Hindlimb muscle (tissue), 1 donor: ENCODE measurements around the gene NBPF1. TPM values are rescaled to one million over a fixed set of nuclear protein-coding genes. Genes with fewer than 3 reads are reported as not detected.
A peak's percentile ranks its signal among the peaks of the same experiment; 100 is the strongest.
"Not testable (repeated sequence)": the region's sequence is repeated elsewhere in the genome, so short reads cannot be mapped to it uniquely, and the experiment has no call there.

Source experiments
- DNase-seq: peaks from one replicate; pipeline ENCODE4 v3.0.0-alpha.2; 2013
- polyA plus RNA-seq: library from polyadenylated mRNA; unstranded; fragments of 120-200 nt; gene quantifications from one replicate; pipeline ENCODE4 v1.2.1, GENCODE V29; 2013; ENCODE audit not compliant: insufficient read length

The NBPF1 gene
- polyA plus RNA-seq, 1 donor: 215 TPM

DNA sequence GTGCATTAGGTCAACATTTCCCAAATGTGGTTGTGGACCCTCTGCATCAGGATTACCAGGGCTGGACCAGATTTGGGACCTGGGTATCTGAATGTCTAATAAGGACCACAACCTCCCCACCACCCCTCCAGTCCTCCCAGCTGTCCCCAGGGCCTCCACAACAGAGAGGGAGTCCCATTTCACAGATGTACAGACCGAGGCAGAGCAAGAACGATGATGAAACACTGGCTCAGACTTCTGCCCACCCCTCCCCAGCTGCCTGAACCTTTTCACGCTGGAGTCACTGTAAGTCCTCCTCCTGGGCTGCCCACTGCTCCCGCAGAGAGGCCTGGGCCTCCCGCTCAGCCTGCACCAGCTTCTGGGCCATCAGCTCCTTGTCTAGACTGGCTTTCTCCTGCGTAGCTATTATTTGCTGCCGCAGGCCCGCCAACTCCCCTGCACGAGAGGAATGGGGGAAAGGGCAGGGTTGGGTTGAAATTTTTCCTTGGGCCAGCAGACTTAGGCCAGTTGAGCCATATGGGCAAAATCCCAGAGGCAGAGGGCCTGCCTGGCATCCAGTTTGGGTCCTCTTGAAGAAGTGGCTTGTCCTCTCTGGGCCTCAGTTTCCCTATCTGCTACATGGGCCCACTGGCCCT is 8.4 kb upstream of the NBPF1 start:
- DNase-seq: not testable (repeated sequence)

DNA sequence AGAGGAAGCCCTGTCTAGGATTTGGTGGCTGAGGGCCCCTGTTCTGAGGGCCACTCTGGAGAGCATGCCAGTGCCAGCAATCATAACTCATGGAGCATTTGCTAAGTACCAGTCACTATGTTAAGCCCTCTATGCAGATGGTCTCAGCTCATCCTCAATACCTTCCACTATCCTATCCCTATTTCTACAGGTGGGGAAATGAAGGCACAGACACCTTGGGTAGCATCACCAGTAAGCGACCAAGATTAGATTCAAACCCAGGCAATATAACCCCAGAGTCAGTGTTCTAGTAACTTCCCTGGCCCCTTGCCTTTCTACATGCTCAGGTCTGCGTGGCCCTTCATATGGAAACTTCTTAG is 7.9 kb upstream of the NBPF1 start:
- no peak for DNase-seq

DNA sequence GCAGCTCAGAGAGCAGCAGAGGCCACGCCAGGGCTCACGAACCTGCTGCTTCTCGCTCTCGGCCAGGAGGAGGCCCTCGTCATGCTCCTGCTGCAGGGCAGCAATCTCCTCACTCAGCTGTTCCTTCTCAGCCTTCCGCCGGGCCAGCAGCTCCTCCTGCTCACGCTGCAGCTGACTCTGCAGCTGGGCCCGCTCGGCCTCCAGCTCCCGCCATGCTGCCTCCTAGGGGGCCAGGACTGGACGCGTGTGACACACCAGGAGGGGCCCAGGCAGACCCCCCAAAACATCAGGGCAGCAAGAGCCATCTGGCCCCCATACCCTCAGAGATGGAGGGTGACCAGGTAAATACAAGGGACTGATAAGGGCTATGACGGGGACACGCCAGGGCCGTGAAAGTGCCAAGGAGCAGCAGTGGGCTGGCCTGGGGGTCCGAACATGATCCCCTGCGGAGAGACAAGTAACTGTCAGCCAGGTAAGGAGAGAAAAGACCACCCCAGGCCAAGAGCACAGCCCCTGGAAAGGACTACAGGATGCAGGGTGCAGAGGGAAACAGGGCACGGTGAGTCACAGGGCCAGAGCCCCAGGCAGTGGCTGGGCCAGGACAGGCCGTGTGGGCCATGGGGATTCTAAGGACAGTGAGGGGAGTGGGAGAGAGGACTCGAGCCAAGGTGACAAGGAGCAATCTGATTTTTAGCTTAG is 6.6 kb upstream of the NBPF1 start:
- DNase-seq: peak; percentile 75

DNA sequence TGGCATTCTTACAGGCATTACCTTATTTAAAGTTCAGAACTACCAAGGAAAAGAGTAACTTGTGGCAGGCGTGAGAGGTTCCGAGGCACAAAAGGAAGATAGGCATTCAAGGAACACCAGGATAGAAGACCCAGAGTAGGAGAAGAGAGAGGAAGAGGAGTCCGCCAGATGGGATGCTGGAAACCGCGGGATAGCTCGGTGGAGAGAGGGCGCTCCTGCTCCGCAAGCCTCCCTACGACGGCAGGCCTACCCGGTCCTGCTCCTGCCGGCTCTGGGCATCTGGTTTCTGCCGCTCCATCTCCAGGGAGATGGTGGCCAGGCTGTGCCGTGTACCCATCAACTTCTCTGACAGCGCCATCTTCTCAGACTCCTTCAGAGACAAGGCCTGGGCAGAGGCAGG is 5.4 kb upstream of the NBPF1 start:
- DNase-seq: no peak

DNA sequence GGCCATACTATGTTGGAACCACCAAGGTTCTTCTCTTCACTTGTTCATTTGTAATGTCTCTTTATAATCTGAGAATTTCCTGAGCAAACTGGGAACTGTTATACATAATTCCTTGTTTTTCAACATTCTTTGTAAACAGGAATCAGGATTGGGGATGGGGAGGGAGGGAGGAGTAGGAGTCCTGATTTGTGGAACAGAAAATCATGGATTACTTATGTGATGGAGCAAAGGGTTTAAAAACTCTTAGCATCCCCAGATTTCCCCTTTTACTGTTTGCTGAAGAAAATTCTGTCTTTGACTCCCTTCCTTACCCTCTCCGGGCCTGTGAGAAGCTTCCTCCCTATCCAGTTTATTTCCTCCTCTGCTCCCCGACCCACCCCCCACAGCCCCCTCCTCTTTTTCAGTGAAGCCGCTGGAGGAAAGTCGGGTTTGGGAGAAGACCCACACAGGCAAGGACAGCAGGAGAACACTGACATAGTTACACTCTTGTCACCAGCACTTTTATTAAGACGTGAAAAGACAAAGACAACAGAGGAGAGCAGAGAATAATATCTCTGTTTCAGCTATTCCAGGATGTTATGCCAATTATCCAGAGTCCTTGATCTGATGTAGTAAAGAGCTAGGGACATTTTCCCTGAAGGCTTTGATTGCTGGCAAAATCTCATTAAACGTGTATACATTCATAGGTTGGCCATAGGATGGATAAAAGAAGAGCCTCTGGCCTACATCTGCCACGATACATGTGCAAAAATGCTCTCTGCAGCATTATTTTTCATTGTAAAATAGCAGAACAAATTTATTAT is 4.6 kb upstream of the NBPF1 start:
- no peak for DNase-seq

DNA sequence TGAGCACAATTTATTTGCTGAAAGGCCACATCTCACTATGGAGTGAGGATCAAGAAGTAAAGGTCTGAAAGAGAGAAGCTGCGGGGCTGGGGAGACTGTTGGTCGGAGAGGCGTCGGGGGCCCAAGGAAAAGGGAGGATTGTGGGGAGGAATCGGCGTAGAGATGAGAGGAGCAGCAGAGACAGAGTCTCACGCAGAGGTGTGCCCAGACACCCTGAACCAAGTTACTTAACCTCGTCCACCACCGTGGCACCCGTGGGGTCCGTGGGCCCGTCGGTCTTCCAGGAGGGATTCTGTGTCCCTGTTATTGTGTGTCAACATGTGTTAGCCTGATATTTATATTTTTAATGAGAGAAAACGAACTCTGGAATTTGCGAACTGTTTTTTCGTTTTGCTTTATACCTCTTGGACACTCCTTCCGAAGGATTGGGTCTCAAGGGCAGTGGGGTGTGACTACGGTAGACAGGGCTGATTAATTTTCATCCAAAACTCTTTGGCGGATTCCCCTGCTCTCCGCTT is 3.8 kb upstream of the NBPF1 start:
- DNase-seq: no peak

DNA sequence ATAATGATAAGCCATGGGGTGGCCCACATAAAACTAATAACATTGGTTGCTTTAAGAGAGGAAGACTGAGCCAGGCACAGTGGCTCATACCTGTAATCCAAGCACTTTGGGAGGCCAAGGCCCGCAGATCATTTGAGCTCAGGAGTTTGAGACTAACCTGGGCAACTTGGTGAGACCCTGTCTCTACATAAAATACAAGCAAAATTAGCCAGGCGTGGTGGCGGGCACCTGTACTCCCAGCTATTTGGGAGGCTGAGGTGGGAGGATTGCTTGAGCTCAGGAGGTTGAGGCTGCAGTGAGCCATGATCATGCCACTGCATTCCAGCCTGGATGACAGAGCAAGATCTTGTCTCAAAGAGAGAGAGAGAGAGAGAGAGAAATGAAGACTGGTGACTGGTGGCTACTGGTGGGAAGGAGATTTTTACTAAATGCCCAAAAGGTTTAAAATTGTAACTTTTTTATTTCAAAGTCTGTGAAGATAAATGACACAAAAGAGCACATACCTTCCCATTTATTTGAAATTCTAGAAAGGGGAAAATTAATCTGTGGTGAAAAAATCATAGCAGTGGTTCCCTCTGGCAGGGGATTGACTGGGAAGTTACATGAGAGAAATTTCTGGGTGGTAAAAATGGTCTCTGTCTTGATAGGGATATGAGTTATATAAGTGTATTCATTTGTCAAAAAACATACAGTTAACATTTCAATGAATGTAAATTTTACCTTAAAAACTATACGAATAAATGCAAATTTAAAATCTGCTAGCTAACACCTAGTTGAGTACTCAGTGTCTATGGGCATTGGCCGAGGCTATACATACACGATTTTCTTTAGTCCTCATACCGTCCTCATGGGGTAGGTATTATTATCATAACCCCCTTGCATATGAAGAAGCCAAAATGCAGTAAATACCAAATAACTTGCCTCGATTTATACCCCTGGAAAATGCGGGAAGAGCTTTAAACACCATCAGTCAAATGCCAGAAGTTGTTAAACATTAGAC is 2.2 kb upstream of the NBPF1 start:
- DNase-seq: no peak

DNA sequence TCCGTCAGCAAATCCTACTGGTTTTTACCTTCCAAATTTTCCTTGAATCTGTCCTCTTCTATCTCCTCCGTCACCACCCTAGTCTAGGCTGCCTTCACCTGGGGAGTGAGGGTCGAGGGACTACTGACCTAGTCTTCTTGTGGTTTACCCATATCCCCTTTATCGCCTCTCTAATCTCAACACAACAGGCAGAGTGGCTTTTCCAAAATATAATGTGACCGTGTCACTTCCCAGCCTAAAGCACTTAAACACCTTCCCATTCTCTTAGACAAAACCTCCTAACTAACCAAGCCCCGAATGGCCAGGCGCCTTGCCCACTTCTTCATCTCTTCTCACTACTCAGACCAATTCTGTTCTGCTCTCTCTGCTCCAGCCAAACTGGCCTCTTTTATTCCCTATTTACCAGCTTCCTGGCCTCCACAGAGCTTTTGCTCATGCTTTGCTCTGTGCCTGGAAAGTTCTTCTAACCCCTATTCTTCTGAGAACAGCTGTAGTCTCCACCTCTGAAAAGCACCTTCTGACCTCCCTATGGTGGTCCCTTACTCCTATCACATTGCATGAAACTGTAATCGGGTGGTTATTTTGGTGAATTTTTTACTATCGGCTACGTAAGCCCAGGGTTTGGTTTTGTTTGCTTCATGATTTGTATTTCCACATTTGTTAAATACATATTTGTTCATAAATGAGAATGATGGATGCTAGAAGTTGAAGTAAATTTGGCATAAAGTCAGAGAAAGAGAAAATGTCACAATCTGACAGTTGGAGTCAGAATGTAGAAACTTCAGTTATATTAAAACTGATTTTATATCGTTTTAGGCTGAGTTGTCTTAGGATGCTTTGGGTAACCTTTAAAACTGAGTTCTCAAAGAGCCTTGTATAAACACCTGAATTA is 1.2 kb upstream of the NBPF1 start:
- DNase-seq: no peak

DNA sequence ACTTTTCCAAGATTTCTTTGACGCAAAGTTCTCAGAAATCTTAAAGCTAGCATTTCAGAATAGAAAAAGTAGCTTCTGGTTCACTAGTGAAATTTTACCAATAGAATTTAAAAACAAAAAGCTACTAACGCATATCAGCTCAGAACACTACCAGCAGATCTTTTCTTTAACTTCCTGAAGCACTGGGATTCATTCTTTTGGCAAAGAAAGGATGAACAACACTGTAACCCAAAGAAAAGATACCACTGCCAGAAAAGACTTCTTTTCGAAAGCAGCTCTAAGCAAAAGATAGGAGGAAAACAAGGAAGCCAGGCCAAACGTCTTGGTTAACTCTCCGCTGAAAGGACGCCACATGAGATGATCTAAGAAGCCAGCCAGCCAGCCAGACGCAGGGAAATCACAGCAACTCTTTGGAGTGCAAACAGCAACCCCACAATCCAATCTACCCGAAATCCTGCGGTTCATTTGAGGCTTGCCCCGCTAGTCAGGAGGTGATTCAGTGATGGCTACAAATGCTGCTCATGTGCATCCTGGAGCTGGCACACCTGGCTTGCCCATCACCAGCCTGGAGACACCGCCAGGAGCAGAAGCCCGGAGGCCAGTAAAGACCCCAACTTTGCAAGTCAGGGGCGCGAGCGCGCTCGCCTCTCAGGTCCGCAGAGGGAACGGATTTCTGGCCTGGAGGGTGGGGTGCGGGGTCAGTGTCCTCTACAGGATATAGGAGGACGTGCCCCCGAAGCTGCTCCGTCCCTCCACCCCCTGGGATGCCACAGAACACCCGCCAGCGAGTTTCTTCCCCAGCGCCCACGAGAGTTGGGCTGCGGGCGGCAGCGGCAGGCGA is 812 bp downstream of the NBPF1 start:
- DNase-seq: peak; percentile 95

DNA sequence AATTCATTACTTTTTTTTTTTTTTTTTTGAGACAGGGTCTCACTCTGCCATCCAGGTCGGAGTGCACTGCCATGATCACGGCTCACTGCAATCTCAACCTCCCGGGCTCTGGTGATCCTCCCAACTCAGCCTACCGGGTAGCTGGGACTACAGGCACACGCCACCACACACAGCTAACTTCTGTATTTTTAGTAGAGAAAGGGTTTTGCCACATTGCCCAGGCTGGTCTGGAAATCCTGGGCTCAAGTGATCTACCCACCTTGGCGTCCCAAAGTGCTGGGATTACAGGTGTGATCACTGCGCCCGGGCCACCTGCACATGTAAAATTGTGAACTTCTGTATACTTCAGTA is 1.4 kb downstream of the NBPF1 start:
- not testable (repeated sequence) for DNase-seq

DNA sequence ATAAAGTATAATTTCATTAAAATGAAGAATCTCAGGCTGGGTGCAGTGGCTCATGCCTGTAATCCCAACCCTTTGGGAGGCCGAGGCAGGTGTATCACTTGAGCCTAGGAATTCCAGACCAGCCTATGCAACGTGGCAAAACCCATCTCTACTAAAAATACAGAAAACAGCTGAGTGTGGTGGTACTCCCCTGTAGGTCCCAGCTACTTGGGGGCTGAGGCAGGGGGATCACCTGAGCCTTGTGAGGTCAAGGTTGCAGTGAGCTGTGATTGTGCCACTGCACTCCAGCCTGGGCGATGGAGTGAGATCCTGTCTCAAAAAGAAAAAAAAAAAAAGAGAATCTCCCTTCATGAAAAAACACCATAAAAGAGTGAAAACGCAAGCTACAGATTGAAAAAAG is 2.2 kb downstream of the NBPF1 start:
- not testable (repeated sequence) for DNase-seq

DNA sequence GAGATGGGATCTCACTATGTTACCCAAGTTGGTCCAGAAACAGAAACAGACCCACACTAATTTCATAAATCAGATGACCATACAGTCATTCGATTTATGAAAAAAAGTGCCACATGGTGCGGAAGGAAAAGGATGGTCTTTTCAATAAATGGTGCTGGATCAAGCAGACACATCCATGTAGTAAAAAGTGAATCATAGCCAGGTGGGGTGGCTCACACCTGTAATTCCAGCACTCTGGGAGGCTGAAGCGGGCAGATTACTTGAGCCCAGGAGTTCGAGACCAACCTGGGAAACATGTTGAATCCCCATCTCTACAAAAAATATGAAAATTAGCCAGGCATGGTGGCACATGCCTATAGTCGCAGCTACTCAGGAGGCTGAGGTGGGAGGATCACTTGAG is 2.8 kb downstream of the NBPF1 start:
- not testable (repeated sequence) for DNase-seq

DNA sequence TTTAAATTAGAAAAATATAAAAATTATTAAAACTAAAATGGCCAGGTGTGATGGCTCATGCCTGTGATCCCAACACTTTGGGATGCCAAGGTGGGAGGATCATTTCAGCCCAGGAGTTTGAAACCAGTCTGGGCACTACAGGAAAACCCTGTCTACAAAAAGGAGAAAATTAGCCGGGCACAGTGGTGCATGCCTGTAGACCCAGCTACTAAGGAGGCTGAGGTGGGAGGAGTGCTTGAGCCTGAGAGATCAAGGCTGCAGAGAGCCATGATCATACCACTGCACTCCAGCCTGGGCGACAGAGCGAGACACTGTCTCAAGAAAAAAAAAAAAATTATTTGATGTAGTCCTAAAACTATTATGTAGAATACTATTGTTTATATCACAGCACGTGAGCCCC is 3.6 kb downstream of the NBPF1 start:
- not testable (repeated sequence) for DNase-seq

DNA sequence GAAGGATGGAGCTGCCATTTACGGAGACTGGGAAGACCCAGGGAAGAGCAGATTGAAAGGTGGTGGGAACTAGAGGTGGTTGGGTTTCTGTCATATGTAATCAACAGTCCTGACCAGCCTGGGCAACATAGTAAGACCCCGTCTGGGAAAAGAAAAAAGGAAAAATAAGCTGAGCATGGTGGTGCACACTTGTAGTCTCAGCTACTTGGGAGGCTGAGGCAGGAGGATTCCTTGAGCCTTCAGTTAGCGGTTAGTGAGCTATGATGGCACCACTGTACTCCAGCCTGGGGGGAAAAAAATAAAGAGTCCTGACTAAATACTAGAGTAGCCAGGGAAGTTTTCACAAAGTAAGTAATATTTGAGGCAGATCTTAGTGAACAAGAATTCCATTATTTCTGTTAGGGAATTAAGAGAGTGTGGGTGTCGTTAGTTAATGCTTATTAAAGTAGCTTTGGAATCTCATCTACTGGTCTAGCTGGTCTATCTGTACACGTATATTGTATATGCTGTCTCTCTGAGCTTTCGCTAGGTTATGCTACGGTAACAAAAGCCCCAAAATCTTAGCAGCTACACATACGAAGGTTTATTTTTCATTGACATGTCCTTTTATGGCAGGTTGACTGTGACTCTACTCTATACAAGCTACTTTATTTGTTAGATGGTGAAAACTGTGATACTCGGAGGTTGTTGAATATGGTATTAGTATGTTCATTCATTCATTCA is 4.4 kb downstream of the NBPF1 start:
- DNase-seq: no peak

DNA sequence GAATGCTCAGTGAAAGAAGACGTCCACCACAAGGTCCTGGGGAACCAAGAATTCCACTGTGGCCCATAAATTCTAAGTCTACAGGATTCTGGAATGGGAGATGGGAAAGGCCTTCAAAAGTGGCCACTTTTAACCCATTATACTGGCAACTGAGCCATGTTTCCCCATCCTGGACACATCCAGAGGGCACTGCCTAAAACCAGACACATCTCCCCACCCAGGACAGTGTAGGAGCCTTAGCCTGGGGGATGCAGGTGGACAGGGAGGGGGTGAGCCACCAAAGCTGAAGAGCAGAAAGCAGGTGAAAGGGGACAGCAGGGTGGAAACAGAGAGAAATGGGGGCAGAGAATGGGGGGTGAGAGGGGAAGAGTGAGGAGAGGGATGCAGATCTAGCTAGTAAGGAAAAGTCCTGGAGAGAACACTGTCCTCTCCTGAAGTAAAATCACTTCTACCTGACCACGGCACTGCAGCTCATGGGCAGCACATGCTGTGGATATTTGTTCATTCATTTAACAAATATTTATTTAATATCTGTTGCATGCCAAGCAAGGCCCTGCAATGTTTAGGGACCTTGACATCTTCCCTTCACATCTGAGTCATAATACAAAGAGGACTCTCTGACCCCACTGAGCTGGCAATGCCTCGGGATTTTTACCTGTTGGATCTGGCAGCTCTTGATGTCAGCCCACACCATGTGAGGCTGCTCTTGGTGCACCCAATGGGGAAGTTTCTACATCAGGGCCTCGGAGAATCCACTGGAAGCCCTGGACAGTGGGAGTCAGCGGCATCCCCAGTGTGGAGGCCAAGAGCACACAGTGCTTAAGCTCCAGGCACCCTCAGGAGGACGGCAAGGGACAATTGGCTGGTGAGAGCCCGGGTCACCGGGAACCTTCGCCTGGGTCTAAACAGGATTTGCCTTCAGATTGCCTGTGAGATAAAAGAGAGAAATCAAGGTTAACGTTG is 5.2 kb downstream of the NBPF1 start:
- DNase-seq: not testable (repeated sequence)

DNA sequence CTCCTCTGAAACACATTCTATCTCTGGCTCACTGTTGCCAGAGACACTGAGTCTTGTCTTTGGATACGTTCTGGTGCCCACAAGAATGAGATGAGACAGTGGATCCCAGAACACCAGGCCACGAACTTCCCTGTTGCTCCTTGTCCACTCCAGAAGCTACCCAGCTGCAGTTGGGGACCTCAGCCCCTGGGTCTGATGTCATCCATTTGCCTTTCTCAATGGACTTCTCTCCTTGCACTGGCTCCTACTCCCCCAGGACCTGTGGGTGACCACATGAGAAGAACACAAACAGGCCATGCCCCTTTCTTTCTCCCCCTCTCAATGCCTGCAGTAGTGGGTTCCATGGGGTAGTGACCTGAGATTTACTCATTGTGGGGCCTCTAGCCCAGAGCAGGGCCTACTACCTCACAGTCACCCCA is 5.9 kb downstream of the NBPF1 start:
- DNase-seq: no peak

DNA sequence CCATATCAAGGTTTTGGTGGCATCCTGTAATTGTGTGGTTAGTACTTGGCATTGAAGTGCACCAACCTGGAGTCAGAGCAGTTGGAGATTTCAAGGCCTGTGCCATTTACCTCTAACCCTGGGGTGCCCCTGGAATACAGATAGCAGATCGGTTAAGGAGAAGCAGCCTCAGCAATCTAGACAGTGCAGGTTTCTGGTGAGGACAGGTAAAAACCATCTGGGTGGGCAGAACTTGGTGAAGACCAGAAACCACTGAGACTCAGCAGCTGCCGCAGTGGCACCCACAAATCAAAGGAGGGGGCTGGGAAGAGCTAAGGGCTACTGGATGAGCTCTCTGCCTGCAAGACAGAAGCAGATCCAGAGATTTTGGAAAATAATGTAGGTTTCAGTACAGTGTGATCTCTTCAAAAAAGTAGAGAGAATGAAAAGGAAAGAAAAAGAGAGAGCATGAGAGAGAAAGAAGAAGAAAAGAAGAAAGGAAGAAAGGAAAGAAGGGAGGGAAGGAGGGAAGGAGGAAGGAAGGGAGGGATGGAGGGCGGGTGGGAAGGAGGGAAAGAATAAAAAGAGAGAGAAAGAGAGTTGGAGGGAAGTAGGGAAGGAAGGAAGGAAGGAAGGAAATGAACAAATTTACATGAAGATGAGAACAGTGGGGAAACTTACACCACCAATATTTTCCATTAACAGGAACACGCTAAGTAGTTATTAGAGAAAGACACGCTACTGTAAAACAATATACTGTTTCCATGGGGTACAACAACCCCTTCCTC is 6.5 kb downstream of the NBPF1 start:
- DNase-seq: not testable (repeated sequence)
